NCI-H748 (cell line): ENCODE data around the gene ADAMTS17.

ENCODE experiments used
- DNase-seq: peaks from one replicate; lab custom pipeline; 2025; ENCODE audit not compliant: unreplicated experiment; lab: John Stamatoyannopoulos, UW

ADAMTS17 gene, protein sequence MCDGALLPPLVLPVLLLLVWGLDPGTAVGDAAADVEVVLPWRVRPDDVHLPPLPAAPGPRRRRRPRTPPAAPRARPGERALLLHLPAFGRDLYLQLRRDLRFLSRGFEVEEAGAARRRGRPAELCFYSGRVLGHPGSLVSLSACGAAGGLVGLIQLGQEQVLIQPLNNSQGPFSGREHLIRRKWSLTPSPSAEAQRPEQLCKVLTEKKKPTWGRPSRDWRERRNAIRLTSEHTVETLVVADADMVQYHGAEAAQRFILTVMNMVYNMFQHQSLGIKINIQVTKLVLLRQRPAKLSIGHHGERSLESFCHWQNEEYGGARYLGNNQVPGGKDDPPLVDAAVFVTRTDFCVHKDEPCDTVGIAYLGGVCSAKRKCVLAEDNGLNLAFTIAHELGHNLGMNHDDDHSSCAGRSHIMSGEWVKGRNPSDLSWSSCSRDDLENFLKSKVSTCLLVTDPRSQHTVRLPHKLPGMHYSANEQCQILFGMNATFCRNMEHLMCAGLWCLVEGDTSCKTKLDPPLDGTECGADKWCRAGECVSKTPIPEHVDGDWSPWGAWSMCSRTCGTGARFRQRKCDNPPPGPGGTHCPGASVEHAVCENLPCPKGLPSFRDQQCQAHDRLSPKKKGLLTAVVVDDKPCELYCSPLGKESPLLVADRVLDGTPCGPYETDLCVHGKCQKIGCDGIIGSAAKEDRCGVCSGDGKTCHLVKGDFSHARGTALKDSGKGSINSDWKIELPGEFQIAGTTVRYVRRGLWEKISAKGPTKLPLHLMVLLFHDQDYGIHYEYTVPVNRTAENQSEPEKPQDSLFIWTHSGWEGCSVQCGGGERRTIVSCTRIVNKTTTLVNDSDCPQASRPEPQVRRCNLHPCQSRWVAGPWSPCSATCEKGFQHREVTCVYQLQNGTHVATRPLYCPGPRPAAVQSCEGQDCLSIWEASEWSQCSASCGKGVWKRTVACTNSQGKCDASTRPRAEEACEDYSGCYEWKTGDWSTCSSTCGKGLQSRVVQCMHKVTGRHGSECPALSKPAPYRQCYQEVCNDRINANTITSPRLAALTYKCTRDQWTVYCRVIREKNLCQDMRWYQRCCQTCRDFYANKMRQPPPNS

DNA sequence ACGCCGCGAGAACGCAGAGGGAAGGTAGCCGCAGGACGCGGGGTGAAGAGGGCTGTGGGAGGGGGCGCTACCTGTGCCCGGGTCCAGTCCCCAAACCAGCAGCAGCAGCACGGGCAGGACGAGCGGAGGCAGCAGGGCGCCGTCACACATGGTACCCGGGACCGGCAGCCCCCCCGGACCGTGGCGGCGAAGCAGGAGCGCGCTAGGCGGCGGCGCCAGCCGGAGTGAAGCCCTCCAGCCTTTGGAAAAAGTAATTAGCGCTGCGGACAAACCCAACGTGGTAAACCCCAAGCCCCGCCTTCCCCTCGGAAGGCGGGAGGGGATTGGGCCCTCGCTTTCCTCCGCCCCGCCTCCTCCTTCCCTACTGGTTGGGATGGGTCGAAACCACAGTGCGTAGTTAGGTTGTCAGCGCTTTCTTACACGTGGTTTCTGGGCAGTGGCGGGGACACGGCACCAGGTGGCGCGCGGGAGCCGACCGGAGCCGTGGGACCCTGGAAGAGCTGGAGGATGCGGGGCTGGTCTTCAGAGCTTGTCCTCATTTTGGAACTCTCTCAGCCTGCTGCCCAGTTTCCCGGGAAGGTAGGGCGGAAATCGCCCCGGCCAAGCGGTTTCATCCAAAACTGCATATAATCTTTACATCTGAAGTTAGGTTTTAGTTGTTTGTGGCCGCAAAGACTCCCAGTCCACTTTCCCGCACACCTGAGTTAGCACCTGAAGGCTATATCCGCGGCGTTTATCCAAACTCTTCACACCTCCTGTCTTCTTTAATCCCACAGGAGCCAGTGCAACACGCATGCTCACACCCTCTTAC lies at the start of gene ADAMTS17:
ADAMTS17 (minus strand) TSS at position 226 of the 811 bp plus-strand sequence; CDS start at position 150, 76 bp downstream.
- DNase-seq: peak; percentile 90

DNA sequence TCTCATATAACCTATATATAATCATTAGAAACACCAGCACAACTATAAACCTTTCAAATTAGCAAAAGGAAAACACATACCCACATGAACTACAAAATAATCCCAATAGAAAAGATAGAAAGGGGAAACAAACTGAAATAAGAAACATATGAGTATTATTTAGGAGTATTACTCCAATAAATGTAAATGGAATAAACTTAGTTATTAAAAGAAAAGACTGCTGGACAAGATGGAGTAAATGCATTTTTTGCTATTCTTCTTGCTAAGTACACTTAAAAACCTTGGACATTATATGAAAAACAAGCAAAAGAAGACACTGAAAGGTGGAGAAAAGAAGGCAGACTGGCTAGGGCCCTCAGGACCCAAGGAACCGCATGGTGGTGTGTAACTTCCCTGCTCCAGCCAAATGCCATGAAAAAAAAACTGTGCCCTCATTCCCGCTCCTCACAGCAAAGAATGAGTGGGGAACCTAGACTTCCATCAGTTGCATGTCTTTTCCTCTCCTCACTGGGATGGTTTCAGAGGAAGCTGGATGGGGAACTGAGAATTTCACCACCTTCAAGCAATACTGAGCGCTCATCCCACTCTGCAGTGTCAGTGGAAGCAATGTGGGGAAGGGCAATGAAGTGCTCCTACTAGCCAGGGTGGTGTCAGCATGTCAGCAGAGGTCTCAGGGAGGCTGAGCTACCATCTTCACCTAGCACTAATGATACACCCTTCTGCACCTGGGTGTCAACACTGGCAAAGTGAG lies 43.7 kb upstream of the ADAMTS17 start:
- DNase-seq: no peak

DNA sequence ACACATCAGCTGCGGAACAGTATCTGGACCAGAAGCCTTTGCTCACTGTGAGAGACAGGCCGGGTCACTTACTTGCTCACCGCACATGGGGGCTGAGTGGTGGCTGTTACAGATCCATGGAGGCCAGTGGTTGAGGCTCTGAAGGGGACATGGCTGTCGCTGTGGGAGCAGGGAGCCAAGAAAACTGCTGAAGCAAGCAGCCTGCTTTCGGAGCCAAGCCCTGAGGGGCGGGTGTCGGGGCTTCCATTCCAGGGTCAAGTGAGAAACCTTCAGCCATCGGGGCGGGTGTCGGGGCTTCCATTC lies 42.3 kb upstream of the ADAMTS17 start:
- no peak for DNase-seq

DNA sequence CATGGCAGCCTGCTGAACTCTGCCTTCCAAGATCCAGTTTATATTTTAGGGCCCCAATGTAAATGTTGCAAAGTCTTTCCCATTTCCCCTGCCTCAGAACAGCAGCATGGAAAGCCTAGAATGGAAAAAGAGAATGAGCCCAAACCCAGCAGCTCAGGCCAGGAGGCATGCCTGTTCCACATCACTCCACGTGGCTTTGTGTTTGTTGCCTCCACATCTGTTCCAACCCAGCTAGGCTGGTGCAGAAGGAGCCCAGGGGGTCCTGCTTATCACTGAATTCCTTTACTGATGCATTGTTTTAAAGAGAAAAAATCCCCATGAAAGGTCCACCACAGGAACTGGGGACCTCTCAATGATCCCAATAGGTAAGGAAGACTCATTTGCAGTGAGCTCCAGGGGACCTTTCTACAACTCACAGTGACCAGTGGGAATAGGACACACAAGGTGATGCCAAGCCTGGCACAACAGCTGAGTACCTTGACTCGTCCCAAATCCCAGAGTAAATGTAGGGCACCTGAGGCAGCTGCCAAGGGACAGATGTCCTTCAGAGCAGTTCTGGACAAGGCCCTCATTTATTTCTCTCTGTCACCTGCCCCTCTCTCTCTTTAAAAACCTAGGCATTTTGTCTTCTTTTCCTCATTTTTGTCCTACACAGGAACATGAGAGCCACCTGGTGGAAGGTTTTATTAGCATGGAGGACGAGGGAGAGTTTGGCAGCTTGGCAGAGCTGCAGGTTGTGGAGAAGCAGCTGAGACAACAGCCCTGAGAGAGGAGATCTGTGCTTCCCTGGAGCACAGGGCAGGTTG lies 41.7 kb upstream of the ADAMTS17 start:
- peak; percentile 20 for DNase-seq

DNA sequence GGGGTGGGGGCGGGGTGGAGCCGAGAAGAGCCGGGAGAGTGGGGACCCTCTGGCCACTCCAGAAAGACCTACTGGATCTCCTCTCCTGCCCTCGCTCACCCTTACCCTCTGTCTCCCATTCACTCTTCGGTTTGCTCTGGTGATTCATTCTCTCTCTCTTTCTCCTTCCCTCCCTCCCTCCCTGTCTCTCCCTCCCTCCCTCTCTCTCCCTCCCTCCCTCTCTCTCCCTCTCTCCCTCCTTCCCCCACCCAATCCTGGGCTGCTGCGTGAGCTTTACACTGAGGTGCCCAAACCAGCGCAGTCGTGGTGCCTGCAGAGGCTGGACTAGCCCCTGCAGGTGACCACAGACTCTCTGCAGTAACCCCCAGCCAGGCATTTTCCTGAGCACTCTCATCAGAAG lies 32.2 kb upstream of the ADAMTS17 start:
- no peak for DNase-seq

DNA sequence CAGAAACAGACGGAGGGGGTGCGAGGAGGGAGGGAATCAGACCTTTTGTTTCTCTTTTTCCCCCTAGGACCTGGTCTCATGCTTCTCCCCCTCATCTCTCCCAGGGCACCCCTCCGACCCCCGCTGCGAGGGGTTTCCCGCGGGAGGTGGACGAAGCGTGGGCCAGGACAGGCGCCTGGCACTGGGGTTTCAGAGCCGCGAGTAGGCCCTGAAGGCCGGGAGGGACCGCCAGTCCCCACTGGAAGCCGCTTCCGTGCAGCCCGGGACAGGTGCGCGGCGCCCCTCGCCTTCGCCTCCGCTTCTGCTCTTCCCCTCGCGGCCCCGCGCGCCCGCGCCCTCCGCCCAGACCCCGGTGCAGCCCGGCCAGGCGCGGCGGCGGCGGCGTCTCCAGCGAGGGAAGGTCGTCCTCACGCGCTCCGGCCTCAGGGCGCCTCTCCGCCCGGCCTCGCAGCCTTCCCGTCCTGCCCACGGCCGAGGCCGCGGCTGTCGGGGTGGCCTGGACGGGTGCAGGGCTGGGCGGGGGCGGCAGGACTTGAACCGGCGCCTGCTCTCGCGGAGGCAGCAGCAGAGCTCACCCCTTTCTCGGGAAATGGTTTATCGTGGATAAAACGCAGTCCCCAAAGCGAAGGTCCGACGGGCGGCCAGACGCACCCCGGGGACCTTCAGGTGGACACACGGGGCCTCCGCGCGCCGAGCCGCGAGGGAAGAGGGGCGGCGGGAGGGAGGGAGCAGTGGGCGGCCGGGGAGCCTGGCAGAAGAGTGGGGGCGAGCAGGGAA lies 31.5 kb upstream of the ADAMTS17 start:
- DNase-seq: no peak

DNA sequence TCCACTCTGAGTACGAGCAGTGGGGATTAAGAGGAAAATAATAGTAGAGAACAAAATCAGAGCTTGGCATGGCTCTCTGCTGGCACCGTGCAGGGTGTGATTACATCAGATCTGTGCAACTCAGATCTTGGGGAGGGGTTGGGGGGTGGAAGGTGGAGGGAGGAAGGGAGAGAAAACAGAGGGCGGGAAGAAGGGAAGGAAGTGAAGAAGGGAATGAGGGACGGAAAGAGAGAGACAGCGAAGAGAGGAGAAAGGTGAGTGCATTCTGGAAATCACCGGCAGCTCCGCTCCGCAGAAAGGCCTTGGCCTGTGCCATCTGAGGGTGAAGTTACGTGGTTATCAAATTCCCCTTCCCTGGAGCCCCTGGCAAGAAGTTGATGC lies 31.0 kb upstream of the ADAMTS17 start:
- no peak for DNase-seq

DNA sequence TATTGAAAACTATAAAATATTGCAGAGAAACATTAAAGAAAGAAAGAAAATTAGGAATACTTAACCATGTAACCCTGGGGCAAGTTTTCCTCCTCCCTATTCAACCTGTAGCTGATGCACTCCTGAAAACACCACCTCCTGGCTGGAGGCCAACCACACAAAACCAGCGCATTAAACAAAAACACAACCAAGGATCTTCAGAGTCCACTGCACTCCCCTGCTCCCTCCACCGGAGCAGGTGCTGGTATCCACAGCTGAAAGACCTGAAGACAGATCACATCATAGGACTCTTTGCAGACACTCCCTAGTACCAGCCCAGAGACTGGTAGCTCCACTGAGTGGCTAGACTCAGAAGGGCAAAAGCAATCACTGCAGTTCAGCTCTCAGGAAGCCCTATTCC lies 13.6 kb upstream of the ADAMTS17 start:
- DNase-seq: no peak

DNA sequence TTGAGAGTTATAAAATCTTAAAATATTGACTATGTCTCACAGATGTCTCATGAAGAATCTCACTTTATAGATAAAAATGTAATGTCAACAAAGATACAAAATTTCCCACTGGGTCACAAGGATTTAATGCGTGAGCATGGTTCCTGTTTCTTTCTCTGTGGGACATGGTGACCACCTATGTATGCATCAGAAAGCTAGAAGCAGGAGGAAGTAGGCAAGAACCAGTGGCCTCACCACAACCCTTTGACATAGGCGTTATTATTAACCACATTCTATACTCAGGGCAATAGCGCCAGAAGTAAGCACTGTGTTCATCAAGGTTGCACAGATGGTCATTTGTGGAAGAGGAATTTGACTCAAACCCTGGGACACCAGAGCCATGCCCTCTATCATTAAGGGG lies 11.7 kb upstream of the ADAMTS17 start:
- no peak for DNase-seq

DNA sequence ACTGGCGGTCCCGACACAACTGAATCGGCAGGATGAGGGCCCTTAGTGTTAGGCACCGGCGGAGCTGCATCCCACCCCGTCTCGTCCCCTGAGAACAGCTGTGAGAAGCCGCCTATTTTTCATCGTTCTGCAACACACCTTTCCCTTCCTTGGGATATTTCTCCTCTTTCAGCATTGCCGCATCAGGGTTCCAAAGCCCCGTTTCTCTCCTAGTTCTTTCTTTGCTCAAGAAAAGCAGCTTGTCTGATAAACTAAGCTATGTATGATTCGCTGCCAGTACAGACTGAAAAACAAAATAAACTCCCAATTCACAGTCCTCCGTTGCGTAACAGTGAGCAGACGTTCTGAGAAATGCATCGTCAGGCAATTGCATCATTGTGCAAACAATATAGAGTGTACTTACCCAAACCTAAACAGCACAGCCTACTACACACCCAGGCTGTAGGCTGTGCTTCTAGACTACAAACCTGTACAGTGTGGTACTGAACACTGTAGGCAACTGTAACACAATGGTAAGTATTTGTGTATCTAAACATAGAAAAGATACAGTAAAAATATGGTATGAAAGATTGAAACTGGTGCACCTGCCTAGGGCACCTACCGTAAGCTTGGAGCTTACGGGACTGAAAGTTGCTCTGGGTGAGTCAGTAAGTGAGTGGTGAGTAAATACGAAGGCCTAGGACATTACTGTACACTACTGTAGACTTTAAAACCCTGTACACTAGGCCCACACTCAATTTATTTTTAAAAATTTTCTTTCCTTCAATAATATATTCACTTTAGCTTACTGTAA lies 8.9 kb upstream of the ADAMTS17 start:
- peak; percentile 36 for DNase-seq

DNA sequence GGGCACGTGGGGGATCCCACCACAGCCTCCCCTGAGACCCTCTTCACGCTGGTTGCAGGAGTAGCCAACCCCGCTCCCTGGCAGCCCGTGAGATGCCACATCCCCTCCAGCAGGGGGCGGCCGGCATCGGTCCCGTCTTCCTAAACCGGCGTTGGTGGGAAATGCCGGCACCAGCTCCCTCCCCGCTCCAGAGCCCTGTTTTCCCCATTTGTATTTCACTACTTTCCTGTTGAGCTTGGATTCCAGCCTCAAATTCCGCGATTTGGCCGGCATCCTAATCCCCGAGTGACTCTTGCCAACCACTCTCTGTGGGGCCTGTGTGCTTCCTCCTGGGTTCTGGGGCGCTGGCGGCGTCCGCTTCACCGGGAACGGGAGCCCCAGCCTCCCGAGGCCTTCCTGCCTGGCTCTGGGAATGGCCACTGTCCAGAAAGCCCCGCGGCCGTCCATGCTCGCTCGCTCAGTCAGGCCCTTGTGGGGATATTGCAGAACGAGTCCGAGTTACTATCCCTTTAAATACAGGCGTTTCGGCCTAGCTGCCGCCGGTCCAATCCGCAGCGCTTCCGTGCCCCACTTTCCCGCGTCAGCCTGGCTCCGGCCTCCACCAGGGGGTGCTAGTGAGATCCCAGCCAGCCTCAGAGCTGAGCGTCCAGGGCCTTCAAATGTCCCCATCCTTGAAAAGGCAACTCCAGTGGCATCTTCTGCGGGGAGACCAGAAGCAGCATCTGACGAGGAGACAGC lies 8.1 kb upstream of the ADAMTS17 start:
- DNase-seq: peak; percentile 82

DNA sequence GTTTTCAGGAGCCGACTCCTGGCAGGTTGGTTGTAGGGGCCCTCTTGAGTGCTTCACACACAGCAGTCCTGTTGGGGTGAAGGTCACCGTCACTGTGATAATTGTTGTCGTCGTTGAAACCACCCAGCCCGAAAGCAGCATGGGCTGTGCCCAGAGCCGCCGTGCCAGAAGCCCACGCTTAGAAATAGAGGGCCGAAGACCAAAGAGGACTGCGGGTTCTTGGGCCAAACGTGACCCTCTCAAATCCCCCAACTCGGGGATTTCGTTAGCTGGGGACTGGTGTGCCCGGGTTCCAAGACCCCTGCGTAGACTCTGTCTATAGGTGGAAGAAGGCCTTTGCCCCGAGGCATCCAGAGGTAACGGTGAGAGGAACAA lies 7.5 kb upstream of the ADAMTS17 start:
- DNase-seq: no peak

DNA sequence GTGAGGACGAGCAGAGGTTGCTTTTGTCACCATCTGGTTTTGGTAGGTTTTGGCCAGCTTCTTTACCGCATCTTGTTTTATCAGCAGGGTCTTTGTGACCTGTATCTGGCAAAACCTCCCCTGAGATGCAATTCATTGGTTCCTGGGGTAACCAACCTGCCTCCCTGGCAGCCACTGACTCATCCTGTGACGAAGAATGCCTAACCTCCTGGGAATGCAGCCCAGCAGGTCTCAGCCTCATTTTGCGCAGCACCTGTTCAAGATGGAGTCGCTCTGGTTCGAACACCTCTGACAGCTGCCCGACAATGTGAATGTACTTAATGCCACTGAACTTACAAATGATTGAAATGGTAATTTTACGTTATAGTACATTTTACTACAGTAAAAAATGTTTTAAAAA lies 6.8 kb upstream of the ADAMTS17 start:
- DNase-seq: no peak

DNA sequence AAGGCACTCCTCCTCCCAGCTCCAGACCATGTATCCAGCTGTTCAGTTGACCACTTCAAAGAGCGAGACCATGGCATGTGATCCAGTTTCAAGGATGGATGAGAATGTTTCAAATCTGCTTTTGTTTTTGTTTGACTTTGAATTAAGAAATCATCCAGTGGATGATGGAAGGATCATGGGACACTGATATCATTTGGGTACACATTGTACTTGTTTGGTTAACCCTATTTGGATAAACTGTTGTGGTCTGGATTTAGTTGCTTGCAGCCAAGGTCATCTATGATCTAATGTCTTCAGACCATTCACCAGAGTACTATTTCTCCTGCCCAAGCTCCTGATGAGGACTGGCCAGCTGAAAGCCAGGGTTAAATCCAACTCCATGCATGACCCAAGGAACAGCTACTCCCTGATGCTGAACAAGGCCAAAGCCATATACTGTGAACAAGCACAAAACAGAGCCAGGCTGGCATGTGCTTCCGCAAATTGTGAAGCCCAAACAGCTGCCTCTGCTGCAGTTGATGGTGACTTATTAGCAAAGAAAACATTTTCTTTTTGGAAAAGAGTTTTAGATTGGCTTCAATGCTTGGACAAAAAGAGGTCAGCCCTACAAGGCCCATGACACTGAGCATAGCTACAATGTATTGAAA lies 5.2 kb upstream of the ADAMTS17 start:
- DNase-seq: no peak

DNA sequence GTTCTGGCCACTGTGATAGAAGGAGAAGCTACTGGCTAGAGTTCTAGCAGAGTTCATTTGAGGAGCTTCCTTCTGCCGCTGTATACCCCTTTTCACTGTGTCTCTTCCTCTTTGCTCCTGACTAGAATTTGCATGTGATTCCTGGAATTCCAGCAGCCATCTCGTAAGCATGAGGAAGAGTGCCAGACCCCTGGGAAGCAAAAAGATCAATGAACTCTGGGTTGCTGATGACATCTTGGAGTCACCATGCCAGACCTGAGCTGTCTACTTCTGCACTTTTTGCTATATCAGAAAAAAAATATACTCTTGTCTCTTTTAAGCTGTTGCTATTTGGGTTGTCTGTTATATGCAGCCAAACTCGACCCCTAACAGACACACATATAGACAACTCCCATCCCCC lies 3.7 kb upstream of the ADAMTS17 start:
- DNase-seq: no peak

DNA sequence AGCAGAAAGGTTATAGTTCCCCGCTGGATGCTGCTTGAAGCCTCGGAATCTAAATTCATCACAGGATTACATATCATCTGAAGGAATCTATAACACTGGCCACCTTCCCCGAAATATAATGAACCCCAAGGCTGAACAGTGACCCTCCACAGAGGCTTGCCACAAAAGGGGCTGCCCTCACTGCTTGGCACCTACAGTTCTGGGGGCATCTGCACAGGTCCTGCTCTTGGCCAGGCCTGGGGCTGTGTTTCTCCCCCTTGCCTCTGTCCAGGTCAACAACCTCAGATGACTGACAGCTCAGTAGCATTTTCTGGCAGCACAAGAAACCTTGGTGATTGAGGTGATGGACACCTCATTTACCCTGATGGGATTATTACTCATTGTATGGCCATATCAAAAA lies 1.5 kb upstream of the ADAMTS17 start:
- DNase-seq: no peak

DNA sequence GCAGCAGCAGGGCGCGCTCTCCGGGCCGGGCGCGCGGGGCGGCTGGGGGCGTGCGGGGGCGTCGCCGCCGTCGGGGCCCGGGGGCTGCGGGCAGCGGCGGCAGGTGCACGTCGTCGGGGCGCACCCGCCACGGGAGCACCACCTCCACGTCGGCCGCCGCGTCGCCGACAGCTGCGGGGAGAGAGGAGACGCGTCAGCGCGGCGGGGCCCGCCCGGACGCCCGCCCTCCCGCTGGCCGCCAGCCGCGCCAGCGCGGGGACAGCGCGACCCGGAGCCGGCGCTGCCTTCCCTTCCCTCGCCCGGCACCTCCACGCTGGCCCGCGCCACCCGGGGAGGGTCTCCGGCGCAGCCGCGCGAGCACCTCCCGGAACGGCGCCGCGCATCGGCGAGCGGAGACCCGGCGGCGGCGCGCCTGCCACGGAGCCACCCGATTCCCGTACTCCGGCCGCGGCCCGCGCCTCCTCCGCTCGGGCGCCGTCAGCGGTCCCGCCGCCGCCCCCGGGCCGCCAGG lies 481 bp downstream of the ADAMTS17 start:
- DNase-seq: peak; percentile 37
